ENCODE measurements around the gene SIK3.

Gene SIK3

GRCh38 chr11:116925050-116925449, 173.2 kb downstream of the SIK3 start:
- DNase-seq = no peak

DNA sequence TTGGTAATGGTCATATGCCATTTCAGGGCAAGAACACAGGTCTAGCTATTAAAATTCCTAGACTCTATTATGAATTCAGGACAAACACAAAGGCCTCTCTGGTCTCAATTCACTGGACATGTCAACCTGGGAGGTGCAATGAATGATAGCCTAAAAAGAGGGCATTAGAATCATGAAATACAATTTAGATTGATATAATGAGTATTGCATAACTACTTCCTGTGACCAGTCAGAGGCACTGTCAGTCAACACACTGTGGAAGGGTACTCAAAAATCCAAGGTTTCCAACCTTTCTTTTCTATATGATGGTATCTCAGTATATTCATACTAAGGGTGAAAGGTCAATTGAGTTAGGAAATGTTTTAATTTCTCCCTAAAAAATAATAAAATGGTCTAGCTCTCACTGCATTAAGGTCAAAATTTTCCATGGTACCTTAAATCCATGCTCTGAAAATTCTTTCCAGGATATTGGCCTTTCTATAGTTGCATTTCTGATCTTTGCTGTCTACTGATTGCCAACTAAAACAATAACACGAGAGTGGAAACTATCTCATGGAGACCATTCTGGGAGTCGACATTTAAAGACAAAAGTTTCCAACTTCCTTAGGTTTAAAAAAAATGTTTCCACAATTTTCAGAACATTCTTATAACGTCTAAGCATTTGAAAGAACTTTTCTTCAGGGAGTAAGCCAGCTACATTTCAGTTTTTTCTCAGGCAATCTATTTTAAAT, 179.1 kb downstream of the SIK3 start:
- DNase-seq = no peak

DNA sequence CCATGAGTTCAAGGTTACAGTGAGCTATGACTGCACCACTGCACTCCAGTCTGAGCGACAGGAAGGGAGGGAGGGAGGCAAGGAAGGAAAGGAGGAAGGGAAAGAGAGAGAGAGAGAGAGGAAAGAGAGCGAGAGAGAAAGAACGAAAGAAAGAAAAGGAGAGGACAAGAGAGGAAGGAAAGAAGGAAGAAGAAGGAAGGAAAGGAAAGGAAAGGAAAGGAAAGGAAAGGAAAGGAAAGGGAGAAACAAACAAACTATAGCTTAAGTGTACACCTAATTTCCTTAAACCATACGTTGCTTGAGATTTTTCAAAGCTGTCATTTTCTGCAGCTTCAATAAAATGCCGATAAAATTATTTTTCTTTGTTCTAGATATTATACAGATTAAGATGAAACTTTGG, 180.6 kb downstream of the SIK3 start:
- no peak for DNase-seq

GRCh38 chr11:116916886-116917285, 181.3 kb downstream of the SIK3 start:
- no peak for DNase-seq

- DNase-seq = no peak
Measured at GRCh38 chr11:116916052-116916451, 182.2 kb downstream of the SIK3 start.

DNA sequence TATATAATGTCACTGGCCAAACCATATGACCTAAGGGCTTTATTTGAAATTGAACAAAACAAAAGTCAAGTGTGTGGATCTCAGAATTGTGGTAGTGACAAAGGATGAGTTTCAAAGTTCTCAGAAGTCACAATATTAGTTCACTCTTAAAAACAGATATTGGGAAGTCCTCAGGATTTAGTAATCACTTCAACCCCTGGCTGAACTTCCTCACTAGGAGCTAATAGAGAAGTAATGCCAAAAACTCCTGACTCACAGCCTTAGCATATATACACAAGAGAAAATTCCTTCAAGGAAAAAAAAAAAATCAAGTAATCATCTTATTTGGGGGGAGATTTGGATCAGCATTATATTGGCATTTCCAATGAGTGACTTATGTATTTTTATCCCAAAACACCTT, 185.2 kb downstream of the SIK3 start:
- no peak for DNase-seq

DNA sequence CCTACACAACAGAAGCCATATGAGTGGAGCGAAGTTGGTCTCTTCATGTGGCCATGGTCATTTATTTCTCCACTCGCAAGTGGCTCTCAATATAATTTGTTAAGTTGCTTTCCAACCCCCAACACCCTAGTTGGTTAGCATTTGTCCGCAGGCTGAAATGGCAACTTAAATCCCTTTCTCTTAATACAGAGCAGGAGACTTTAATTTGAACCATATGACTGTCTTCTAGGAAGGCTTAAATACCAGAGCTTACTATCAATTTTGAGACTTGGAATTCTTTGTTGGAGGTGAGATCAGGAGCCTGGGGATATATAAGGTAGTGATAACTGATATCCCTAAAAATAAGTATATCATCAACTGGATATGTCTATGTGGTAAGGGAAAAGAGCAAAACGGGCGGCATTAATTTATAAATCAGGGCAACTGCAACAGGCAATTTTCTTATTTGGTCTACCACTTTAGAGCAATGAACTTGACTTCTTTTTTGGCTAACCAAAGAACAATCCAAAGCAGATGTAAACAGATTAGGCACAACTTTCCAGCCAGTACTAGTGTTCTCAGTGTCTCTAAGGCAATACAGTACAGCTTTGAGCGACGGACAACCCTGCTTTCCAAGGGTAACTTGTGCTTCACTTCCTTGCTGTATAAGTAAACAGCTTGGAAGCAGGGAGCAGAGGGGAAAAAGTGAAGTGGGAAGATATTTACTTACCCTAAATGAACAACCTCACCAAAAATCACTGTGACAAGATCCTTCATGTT, 186.1 kb downstream of the SIK3 start:
- no peak for DNase-seq

- DNase-seq = no peak
Measured at GRCh38 chr11:116910847-116911246, 187.4 kb downstream of the SIK3 start.

DNA sequence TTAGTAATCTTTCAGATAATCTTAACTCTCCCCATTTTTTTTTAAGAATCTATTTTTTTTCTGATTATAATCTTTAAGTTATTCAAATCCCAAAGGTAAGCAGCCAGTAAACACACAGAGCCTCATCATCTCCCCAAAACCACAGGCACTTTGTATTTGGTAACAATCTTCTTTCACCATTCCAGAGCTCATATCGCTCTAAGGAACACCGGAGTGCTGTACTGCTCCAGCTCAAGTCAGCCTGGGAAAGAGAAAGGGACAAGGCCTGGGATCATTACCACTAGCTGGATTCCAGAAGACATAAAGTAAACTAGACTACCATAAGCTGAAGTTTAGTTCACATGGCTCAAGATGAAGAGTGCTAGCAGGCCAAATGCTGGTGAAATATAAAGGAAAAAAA, 187.8 kb downstream of the SIK3 start:
- no peak for DNase-seq

- no peak for DNase-seq
Measured at GRCh38 chr11:116909245-116909644, 189.0 kb downstream of the SIK3 start.

GRCh38 chr11:116906479-116906878, 191.7 kb downstream of the SIK3 start:
- DNase-seq = no peak

DNA sequence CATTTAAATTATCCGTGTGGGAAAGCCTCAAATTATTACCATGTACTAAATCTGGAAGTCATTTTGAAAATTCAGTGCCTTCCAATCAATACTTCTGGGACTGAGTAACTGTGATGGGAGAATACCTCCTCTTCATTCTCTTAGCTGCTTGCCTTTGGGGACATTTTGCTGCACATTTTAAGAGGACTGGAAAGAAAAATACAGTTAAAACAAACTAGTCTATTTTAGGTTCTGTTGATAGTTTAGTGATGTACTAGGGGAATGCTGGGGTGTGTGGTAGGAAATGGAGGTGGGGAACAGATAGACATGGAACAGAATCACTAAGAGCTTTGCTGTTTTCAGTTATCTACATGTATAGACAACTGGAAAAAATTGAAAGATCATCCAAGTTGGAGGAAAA, 195.1 kb downstream of the SIK3 start:
- no peak for DNase-seq

DNA sequence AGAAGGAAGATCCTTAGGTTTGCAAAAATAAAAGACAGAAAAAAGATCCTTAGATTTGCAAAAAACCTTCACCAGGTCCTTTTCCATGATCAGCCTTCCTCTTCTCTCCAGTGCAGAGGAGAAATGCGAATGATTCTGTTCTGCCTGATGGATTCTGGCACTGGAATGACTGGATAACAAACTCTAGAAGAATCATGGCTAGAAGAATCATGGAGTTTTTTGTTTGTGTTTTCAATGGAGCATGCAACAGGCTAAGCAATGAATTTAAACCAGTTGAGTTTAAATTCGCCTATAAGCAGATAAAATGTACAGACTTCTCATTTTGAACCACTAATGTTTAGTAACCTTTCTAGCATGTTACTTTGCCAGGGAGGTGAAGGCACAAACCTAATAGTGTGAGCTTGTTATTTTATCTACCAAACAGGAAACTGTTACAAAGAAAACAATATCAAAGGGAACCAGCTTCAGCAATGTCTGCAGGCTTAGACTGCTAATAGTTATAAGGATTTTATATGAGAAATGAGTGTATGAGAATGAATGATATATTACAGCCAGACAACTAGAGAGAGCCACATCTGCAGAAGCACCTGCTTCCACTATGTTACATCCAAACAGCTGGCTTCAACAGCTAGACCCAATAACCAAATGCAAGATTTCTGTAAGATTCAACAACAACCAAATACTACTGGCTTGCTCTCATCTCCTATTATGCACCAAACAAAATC, 196.1 kb downstream of the SIK3 start:
- DNase-seq = no peak

GRCh38 chr11:116901211-116901610, 197.0 kb downstream of the SIK3 start:
- DNase-seq = no peak

DNA sequence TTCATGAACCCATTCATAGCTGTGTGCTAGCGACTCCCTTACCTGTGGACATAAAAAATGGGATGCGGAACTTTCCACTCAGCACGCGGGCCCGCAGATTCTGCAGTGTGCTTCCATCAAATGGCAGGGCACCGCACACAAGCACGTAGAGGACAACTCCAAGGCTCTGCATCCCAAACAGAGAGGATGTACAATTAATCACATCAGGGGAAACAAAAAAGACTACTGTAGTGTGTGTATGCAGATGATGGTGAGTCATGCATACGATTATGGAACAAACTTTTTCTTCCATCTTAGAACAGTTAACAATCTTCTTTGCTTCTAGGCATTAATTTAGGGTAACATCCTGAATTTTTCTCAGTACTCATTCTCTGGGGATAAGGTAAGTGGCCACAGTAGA, 202.0 kb downstream of the SIK3 start:
- no peak for DNase-seq

DNA sequence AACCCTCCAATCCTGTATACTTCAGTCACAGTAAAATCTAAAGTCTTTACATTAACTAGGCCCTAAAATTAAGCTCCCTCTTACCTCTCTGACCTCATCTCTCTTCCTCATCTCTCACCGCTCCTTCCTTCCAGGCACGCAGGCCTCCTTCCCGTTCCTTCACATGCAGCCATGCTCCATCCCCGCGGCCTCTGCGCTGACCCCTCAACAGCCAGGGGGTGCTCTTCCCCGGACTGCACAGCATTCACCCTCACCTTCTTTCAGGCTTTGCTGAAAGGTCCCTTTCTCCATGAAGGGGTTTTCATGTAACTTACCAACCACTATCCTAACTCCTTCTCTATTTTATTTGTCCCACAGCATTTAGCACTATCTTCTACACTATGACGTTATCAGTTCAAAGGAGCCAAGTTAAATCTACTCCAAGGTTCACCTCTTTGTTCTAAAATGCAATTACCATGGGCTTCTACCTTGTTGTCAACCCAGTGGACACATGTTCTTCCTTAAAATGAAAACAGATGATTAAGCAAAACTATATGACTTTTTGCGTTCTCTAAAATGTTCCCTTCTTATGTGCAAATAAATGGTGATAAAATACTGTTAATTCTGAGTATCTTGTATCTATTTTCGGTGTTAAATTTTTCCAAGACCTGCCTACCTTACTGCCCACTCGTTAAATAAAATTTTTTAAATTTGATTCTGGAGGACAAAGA, 203.0 kb downstream of the SIK3 start:
- DNase-seq = no peak

DNA sequence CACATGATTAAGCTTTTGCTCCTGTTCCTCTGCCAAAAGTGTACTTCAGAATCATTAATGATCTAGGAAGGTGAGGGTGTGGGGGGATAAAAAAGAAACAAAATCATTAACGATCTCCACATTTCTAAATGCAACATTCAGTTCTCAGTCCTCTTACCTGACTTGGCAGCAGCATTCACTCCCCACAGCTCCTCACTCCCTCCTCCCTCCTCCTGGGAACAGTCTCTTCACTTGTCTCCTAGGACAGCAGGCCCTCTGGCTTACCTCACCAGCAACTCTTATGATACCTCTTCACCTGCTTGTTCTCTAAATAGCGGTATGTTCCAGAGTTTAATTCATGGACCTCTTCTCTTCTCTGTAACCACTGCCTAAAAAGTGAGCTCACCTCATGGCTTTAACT, 204.3 kb downstream of the SIK3 start:
- DNase-seq = no peak

DNA sequence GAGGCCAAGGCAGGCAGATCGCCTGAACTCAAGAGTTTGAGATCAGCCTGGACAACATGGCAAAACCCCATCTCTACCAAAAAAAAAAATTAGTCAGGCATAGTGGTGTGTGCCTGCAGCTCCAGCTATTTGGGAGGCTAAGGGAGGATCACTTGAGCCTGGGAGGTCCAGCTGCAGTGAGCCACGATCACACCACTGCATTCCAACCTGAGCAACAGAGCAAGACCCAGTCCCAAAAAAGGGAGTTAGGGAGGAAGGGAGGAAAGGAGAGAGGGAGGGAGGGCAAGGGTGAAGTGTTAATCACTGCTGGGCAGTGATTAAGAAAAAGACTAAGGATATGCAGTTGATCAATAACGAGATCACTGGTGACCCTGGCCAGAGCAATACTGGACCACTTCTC, 204.8 kb downstream of the SIK3 start:
- DNase-seq = no peak

DNA sequence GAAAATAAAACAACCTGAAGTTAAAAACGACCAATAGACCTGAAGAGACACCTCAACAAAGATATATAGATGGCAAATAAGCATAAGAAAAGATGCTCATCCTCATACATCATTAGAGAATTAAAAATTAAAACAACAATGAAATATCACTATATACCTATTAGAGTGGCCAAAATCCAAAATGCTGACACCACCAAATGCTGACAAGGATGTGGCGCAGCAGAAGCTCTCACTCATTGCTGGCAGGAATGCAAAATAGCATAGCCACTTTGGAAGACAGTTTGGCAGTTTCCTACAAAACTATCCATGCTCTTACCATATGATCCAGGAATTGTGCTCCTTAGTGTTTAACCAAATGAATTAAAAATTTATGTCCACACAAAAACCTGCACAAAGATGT, 205.9 kb downstream of the SIK3 start:
- no peak for DNase-seq

DNA sequence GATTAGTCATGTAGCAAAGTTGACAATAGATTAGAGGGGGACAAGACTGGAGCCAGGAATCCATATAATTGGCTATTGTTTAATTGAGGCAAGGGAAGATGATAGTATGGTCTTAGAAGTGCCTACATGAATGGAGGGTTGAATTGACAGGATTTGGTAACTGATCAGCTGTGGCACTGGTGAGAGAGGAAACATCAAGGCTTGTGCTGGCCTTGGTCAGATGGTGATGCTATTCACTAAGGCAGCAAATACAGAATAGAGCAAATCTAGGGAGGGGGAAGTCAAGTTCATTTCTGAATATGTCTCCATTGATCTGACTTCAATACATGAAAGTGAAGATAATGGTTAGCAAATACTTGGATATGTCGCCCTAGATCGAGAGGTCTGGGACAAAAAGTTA, 206.5 kb downstream of the SIK3 start:
- no peak for DNase-seq

- DNase-seq = no peak
Measured at GRCh38 chr11:116890607-116891006, 207.6 kb downstream of the SIK3 start.

- DNase-seq = no peak
Measured at GRCh38 chr11:116890193-116890592, 208.0 kb downstream of the SIK3 start.

DNA sequence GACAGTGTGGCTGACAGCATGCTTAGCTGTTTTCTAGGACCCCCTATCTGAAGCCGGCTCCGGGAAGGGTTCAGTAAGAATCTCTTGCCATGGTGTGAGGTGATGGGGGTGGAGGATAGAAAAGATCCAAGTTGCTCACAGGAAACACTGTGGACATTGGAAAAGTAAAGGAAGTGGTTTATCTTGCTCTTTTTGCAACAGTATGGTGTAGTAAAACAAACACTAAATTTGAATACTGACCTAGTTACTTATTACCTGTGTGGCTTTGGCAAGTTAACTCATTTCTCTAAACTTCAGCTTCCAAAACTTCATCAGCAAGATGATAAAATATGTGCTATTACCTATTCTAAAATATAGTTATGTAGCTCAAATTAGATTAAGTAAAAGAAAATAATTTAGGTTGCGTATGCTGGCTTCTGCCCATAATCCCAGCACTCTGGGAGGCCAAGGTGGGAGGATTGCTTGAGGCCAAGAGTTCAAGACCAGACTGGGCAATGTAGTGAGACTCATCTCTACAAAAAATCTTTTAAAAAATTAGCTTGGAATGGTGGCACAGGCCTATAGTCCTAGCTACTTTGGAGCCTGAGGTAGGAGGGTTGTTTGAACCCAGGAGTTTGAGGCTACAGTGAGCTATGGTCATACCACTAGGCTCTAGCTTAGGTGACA, 209.2 kb downstream of the SIK3 start:
- no peak for DNase-seq

Measured in activated CD8-positive, alpha-beta memory T cell treated with anti-CD3 and anti-CD28 coated beads for 24 hours (primary cell).